Activated gamma-delta T cell (primary cell): ENCODE results near the gene TSHZ2.
A peak's percentile ranks its signal among the peaks of the same experiment; 100 is the strongest.

Experiments used
- DNase-seq: peaks from one replicate; lab custom pipeline; 2025; lab: John Stamatoyannopoulos, UW

TSHZ2 gene

DNA sequence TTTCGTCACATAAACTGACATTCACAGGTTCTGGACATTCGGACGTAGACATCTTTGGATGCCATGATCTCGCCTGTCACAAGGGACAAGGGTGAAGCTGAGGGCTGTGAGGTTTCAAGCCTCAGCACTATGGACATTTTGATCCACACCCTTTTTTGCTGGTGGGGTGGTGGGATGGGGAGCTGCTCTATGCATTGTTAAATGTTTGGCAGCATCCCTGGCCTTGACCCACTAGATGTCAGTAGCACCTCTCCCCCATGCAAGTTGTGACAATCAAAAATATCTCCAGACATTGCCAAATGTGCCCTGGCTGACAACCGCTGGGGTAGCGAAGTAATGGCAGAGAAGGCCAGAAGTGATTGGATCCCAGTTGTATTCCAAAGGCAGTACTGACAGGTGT is 229.4 kb downstream of the TSHZ2 start:
- DNase-seq = no peak

DNA sequence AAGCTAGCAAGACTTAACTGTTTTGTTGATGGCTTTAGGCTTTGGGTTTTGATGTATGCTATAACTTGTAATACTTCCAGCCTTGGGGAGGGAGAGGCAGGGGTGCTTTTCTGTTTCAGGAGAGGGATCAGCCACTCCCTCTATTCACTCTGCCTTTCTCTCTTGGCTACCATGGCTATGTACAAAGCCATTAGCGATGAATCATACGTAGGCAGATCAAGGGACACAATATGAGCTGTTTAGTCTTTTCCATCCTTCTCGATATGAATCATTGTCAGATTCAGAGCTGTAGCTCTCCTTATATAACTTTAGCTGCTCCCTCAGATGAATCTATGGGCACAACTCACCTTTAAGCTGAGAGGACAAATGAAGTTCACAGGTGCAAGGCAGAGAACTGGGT is 230.6 kb downstream of the TSHZ2 start:
- no peak for DNase-seq

DNA sequence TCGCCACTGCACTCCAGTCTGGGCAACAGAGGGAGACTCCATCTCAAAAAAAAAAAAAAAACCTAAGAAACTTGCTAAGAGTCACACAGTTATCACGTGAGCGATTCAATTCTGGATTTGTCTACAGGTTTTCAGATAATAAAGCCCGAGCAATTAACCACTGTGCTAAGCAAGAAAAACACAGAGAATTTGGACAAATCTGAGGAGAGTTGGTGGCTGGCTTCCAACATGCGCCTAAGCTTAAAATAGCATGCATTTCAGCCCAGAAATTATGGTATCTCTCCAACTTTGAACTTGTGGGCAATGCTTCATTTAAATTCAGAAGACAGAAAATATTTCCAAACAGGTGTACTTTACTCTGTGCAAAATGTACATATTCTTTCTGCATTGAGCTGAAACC is 232.9 kb downstream of the TSHZ2 start:
- DNase-seq = no peak

DNA sequence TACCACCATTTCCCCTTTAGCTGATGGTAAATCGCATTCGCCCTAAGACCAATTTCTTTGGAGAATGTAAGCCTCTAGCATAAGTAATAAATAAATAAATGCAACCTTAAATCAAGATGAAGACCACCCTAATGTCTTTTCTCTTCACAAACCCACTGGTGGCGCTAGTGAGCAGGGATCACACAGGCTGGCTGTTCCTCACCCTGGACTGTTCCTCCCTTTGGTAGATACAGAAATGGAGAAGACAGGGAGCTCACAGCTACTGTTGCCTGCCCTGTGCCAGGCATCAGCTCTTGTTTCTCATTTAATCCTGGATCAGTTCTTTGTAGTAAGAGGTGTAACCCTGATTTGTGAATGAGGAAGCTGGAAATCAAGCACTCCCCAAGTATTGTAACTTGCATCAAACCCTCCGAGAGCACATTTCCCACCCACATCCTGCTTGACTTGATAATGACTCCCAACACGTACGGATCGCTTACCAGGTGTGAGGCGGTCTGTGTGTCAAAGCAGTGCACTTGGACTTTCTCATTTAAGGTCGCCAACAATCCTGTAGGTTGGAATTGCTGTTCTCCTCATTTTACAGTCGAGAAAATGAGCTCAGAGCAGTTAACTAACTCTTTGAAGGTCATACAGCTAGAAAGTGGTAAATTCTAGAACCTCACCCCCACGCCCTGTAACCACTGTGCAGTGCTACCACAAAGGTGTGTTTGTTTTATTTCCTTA is 236.1 kb downstream of the TSHZ2 start:
- DNase-seq = no peak

GRCh38 chr20:53210041-53210440 is 237.9 kb downstream of the TSHZ2 start:
- no peak for DNase-seq

GRCh38 chr20:53210931-53211330 is 238.8 kb downstream of the TSHZ2 start:
- no peak for DNase-seq

GRCh38 chr20:53212018-53212417 is 239.9 kb downstream of the TSHZ2 start:
- DNase-seq = no peak

DNA sequence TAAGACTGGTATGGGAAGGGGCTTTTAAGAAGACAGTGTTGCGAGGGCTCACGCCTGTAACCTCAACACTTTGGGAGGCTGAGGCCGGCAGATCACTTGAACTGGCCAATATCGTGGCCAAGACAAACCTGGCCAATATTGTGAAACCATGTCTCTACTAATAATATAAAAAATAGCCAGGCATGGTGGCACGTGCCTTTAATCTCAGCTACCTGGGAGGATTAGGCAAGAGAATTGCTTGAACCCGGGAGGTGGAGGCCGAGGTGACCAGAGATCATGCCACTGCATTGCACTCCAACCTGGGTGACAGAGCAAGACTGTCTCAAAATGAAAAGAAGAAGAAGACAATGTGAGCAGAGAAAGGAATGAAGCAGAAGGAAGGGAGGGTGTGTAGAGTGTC is 242.2 kb downstream of the TSHZ2 start:
- DNase-seq = no peak

GRCh38 chr20:53215166-53215565 is 243.0 kb downstream of the TSHZ2 start:
- DNase-seq = no peak

- DNase-seq = no peak
These were observed 244.3 kb downstream of the TSHZ2 start for GRCh38 chr20:53216478-53216855.

DNA sequence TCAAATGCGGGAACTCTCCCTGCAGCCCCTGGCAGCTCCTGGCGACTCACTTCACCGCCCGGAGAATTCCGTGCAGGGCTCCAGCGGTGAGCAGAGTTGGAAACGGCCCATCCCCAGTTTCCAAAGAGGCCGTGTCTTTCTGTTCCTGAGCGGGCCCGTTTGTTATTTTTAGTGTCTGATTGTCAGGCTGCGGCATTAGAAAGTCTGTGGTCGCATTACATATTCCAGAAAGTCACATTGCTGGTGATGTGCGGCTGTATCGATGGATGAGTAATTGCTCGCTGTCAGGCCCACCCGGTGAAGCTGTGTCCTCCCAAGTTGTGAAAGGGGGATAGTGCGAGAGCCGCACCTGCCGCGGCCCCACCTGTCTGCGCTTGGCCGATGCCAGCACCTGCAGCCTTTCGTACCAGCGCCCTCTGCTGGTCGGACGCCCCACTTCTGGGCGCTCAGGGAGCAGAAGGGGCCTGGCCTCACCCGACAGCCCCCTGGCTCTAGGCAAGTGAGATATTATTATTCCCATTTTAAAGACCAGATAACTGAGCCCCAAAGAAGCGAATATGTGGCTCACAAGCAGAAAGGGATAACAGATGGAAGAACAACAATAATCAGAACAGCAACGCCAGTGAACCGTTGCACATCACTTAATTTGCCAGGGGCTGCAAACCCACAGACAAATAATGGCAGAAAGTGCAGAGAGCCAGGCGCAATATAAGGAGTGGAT is 244.9 kb downstream of the TSHZ2 start:
- DNase-seq = peak; percentile 29

GRCh38 chr20:53220482-53221307 is 248.5 kb downstream of the TSHZ2 start:
- DNase-seq = no peak

DNA sequence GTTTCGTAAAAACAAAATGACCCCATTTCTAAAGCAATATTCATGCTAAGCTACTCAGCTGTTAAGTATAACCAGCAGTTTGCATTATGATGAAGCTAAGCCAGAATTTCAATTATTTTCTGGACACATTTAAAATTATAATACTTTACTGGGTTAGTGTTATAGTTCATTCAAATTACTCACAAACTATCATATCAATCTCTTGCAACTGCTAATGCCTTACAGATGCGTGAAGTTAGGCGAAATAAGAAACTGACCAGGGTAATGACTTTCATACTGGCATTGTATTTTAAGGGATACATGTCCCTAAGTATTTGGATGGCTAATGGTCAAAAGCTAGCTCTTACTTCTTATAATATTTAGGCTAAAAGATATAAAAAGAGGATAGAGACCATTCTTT is 249.6 kb downstream of the TSHZ2 start:
- DNase-seq = no peak

DNA sequence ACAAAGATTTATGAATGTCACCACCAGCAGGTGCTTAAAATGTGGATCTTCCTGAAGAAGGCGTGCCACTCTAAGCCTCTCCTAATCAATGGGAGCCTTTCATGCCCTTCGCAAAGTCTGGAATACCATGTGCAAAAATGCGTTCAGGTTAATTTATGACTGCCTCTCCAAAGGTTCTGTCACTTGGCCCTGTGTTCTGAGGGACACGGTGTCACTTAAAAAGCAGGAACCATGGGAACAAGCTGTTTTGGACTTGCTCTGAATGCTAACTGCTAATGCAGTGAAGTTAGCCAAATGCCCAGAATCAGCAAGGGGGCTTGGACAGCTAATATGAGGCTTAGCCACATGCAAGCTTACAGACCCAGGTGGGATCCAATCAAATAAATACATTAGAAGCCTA is 250.3 kb downstream of the TSHZ2 start:
- DNase-seq = no peak

DNA sequence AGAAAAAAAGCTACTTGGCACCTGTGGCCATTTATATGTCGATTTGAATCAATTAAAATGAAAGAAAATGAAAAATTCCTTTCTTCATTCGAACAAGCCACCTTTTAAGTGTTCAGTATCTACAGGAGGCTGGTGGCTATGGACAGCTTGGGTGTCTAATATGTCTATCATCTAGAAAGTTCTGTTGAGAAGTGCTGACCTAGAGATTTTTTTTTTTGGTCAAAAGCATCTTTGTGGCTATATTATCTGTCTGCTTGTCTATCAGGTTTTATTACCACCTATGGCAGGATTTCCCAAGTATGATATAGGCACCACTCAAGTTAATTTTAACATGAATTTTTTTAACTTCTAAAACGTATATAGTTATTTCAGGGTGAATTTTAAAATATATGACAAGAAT is 250.8 kb downstream of the TSHZ2 start:
- no peak for DNase-seq

- no peak for DNase-seq
These were observed 251.5 kb downstream of the TSHZ2 start for GRCh38 chr20:53223626-53224172.

- no peak for DNase-seq
These were observed 252.7 kb downstream of the TSHZ2 start for GRCh38 chr20:53224851-53225250.

GRCh38 chr20:53226826-53227225 is 254.7 kb downstream of the TSHZ2 start:
- DNase-seq = no peak

- DNase-seq = no peak
These were observed 255.4 kb downstream of the TSHZ2 start for GRCh38 chr20:53227523-53227922.

GRCh38 chr20:53231061-53231460 is 258.9 kb downstream of the TSHZ2 start:
- no peak for DNase-seq

DNA sequence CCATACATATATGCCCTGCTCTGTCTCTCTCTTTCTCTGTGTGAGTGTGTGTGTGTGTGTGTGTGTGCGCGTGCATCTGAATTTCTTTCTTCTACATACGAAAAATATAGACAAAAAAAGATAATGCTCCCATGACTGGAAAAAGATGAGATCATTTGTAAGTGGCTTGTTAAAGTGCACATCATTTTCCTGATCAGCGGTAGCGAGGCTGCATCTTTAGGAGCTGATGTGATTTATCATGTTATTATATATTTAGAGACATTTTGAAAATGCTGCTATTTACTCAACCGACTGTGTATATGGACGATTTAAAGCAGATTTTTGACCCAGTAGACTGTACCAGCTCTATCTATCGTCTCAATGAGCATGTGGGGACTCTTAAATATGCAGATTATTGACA is 265.3 kb downstream of the TSHZ2 start:
- no peak for DNase-seq

GRCh38 chr20:53238121-53238660 is 266.0 kb downstream of the TSHZ2 start:
- DNase-seq = no peak
